HG03135 (cell line): ENCODE results near the gene DYRK2.
"Not testable (repeated sequence)": the region's sequence is repeated elsewhere in the genome, so short reads cannot be mapped to it uniquely, and the experiment has no call there.

Experiments used
- ATAC-seq: cut with Tn5 transposase; IDR thresholded peaks from one replicate; pipeline ENCODE4 v1.9.1; 2021; ENCODE audit warnings: mild to moderate bottlenecking, moderate library complexity; ENCODE audit not compliant: unreplicated experiment

The DYRK2 gene

GRCh38 chr12:67669217-67669933 lies 20.8 kb downstream of the DYRK2 start:
- ATAC-seq: no peak

- ATAC-seq: no peak
Observed at GRCh38 chr12:67669934-67670631, 21.5 kb downstream of the DYRK2 start.

- ATAC-seq: no peak
Observed at GRCh38 chr12:67671419-67671818, 22.9 kb downstream of the DYRK2 start.

GRCh38 chr12:67671892-67672291 lies 23.3 kb downstream of the DYRK2 start:
- no peak for ATAC-seq

GRCh38 chr12:67672507-67672906 lies 24.0 kb downstream of the DYRK2 start:
- not testable (repeated sequence) for ATAC-seq

- ATAC-seq: not testable (repeated sequence)
Observed at GRCh38 chr12:67673509-67673908, 25.0 kb downstream of the DYRK2 start.

GRCh38 chr12:67674417-67674816 lies 25.9 kb downstream of the DYRK2 start:
- no peak for ATAC-seq

GRCh38 chr12:67676624-67677023 lies 28.1 kb downstream of the DYRK2 start:
- ATAC-seq: no peak

- ATAC-seq: no peak
Observed at GRCh38 chr12:67677166-67677565, 28.6 kb downstream of the DYRK2 start.

GRCh38 chr12:67681105-67681778 lies 32.7 kb downstream of the DYRK2 start:
- ATAC-seq: no peak

- ATAC-seq: no peak
Observed at GRCh38 chr12:67681941-67682620, 33.5 kb downstream of the DYRK2 start.

GRCh38 chr12:67689385-67689784 lies 40.8 kb downstream of the DYRK2 start:
- no peak for ATAC-seq

GRCh38 chr12:67690656-67691055 lies 42.1 kb downstream of the DYRK2 start:
- no peak for ATAC-seq

GRCh38 chr12:67691220-67691619 lies 42.7 kb downstream of the DYRK2 start:
- no peak for ATAC-seq

GRCh38 chr12:67692135-67692534 lies 43.6 kb downstream of the DYRK2 start:
- no peak for ATAC-seq

GRCh38 chr12:67692966-67693365 lies 44.4 kb downstream of the DYRK2 start:
- no peak for ATAC-seq

GRCh38 chr12:67693894-67694293 lies 45.3 kb downstream of the DYRK2 start:
- no peak for ATAC-seq

GRCh38 chr12:67694306-67694900 lies 45.9 kb downstream of the DYRK2 start:
- no peak for ATAC-seq

GRCh38 chr12:67695974-67696373 lies 47.4 kb downstream of the DYRK2 start:
- ATAC-seq: no peak

GRCh38 chr12:67697443-67697842 lies 48.9 kb downstream of the DYRK2 start:
- no peak for ATAC-seq

GRCh38 chr12:67697967-67698366 lies 49.4 kb downstream of the DYRK2 start:
- no peak for ATAC-seq
